H54 (cell line): ENCODE measurements around the gene FAM200A.
"Not testable (repeated sequence)": the region's sequence is repeated elsewhere in the genome, so short reads cannot be mapped to it uniquely, and the experiment has no call there.

Experiments used
- DNase-seq: peaks from one replicate; pipeline ENCODE4 v3.0.0; 2011; ENCODE audit warnings: low spot score, mixed read lengths; ENCODE audit not compliant: insufficient read length
- FAIRE-seq: peaks from 3 replicates; lab custom pipeline; 2011; peaks lifted over from hg19 to GRCh38; lab: Jason Lieb, UNC
- POLR2A ChIP-seq: IDR thresholded peaks from 2 replicates; pipeline ENCODE4 v1.6.1; 2011; ENCODE audit warnings: low read depth, mild to moderate bottlenecking, low read length

FAM200A gene

DNA sequence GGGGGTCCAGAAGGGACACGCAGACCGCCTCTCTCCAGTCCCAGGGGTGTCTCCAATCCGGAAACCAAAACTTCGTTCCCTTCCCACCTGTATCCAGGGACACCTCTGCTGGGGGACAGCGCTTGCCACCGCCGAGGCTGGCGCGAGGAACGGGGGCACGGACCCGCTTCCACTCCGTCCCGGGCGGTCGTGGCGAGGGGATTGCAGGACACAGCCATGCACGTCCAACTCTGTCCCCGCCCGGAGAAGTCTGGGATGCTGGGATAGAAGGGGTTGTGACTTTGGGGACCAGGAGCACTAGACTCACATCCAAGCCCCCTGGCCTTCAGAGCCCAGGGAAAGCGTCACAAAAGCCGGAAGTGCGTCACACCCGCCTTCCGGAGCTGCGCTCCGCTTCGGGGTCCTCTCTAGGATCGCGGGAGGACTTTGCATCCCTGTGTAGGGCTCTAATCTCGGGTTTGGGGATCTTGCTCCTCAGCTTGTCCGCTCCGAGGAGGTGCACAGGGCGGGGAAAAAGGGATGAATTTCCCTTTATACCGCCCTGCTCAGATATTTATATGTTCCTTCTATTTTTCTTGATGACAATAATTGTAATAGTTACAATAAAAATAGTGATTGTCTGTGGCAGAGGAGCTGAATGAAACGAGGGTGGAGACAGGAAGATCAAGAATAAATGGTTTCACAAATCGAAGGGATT, at the start of gene FAM200A:
TSS of gene FAM200A (minus strand) at position 348 of the 697 bp plus-strand sequence. CDS start 3,707 bp downstream, outside the sequence.
- FAIRE-seq (peak; percentile 53), DNase-seq (peak; percentile 89)
- TF ChIP-seq POLR2A, result peak; percentile 73

DNA sequence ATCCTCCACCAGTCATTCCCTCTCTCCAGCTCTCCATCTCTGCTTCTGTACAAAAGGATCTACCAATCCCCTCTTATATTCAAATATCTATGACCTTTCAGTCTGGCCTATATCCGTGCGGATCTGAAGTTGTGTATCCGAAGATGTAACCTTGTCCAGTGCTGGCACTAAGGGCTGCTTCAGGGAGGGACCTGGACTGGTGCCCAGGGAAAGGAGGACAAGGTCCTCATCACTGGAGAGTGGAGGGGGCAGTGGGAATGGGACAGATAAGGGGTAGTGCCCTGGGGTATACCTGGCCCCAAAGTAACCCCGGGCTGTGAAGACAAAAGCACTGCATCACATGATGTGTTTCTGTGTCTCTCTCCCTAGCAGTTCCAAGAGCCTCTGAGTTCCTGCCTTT, 47.9 kb upstream of the FAM200A start:
- no peak for TF ChIP-seq POLR2A

GRCh38 chr7:99597762-99598501, 46.0 kb upstream of the FAM200A start, which contains the start of gene TMEM225B:
TSS of gene TMEM225B (plus strand) at chr7:99598267. CDS start at chr7:99604389, 6,122 bp downstream.
- no peak for TF ChIP-seq POLR2A
- DNase-seq, result no peak
- FAIRE-seq, result no peak

More for the DNA sequence above, 47.9 kb upstream of the FAM200A start:
- FAIRE-seq (no peak), DNase-seq (no peak)

GRCh38 chr7:99596408-99596955, 44.6 kb upstream of the FAM200A start:
- no peak for TF ChIP-seq POLR2A
- FAIRE-seq (no peak), DNase-seq (no peak)

- no peak for TF ChIP-seq POLR2A
- DNase-seq (no peak), FAIRE-seq (peak; percentile 81)
These were observed 43.2 kb upstream of the FAM200A start for GRCh38 chr7:99594948-99595745.

DNA sequence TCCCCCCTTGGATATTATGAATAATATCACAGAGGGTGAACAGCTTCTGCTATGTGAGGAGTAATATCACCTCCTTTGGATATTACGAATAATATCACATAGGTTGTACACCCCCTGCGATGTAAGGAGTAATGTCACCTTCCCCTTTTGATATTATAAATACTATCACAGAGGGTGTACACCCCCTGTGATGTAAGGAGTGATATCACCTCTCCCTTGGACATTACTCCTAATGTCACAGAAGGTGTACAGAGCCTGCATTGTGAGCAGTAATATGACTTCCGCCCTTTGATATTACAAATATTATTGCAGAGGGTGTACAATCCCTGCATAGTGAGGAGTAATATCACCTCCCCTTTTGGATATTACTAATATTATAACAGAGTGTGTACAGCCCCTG, 37.0 kb upstream of the FAM200A start:
- FAIRE-seq (no peak), DNase-seq (no peak)
- TF ChIP-seq POLR2A, result no peak

GRCh38 chr7:99580778-99581332, 28.9 kb upstream of the FAM200A start:
- FAIRE-seq, result not testable (repeated sequence)

GRCh38 chr7:99579956-99580777, 28.3 kb upstream of the FAM200A start:
- DNase-seq (no peak), FAIRE-seq (no peak)
- TF ChIP-seq POLR2A, result no peak

More at GRCh38 chr7:99580778-99581332, 28.9 kb upstream of the FAM200A start:
- not testable (repeated sequence) for DNase-seq

GRCh38 chr7:99579281-99579955, 27.5 kb upstream of the FAM200A start:
- TF ChIP-seq POLR2A, result no peak
- FAIRE-seq (no peak), DNase-seq (no peak)

- FAIRE-seq (no peak), DNase-seq (no peak)
- no peak for TF ChIP-seq POLR2A
These were observed 24.3 kb upstream of the FAM200A start for GRCh38 chr7:99576251-99576650.

DNA sequence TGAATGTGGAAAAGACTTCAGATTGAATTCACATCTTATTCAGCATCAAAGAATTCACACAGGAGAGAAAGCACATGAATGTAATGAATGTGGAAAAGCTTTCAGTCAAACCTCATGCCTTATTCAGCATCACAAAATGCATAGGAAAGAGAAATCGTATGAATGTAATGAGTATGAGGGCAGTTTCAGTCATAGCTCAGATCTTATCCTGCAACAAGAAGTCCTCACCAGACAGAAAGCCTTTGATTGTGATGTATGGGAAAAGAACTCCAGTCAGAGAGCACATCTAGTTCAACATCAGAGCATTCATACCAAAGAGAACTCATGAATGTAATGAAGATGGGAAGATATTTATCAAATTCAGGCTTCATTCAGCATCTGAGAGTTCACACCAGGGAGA, 21.3 kb upstream of the FAM200A start:
- no peak for DNase-seq
- FAIRE-seq, result no peak
- no peak for TF ChIP-seq POLR2A

DNA sequence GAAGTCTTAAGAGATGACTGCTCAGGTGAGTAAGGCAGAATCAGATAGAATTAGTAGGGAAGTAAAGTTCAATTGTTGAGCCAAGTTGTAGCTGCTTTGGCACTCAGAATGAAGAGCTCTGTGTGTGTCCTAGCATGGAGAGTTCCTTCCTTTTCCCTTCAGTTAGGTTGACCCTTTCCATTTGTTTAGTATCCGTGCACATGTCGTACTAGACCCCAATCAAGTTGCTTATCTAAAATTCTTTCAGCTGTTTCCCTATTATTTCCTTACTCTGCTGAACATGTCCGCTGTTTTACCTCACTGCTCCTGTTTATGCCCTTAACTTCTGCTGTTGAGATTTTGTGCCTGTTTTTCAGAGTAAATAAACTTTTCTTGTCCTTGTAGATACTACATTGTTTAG, 19.9 kb upstream of the FAM200A start:
- FAIRE-seq (no peak), DNase-seq (no peak)
- TF ChIP-seq POLR2A, result no peak

GRCh38 chr7:99568770-99569169, 16.9 kb upstream of the FAM200A start:
- not testable (repeated sequence) for FAIRE-seq, DNase-seq
